Measurements from ENCODE around the gene ASCC1.

DNA sequence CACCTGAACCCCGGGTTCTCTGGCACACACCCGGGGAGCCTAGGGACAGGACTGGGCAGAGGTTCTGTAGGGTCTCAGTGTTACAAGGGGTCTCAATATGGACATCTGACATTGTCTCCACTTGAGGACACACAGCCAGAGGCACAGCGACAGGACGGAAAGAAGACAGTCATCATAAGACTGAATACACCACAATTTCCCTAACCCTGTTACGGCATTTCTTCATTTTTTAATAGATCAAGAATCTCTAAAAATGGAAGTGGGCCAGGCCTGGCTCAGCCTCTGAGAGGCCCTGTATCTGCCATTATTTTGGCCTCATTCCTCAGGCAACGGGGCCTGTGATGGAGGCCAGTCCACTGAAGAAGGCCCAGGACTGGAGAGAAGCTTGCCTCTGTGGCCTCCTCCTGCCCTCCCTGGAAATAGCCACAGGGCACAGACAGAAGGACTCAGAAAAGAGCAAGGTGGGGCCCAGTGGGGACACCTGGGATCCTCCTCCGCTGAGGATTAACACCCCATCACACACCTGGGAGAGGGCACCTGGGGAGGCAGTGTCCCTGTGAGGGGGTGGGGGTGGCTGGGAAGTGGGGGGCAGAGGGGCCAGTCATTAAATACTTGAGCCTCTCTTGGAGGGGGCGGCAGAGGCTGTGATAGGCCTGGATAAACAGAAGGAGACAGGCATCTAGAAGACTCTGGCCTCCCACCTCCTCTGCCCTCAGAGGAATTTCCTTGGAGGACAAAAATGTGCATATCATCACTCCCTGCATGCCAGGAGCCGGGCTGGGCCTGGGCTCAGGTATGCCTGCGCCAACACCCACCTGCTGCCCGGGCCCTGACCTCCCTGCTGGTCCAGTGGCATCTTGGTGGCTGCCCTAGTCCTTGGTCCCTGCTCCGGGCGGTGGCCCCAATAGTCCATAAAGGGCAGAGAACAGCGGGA is 135.8 kb downstream of the ASCC1 start:
- TF ChIP-seq, protein P1, sequence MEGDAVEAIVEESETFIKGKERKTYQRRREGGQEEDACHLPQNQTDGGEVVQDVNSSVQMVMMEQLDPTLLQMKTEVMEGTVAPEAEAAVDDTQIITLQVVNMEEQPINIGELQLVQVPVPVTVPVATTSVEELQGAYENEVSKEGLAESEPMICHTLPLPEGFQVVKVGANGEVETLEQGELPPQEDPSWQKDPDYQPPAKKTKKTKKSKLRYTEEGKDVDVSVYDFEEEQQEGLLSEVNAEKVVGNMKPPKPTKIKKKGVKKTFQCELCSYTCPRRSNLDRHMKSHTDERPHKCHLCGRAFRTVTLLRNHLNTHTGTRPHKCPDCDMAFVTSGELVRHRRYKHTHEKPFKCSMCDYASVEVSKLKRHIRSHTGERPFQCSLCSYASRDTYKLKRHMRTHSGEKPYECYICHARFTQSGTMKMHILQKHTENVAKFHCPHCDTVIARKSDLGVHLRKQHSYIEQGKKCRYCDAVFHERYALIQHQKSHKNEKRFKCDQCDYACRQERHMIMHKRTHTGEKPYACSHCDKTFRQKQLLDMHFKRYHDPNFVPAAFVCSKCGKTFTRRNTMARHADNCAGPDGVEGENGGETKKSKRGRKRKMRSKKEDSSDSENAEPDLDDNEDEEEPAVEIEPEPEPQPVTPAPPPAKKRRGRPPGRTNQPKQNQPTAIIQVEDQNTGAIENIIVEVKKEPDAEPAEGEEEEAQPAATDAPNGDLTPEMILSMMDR (IDR thresholded peaks at IDR 0.05): no peak
- no peak for TF ChIP-seq EP300 (IDR thresholded peaks at IDR 0.05)
- no peak for TF ChIP-seq POLR2A (IDR thresholded peaks at IDR 0.05)
